Tibial nerve (tissue), 4 donors: ENCODE data around the gene ATF5. TPM values are rescaled to one million over a fixed set of nuclear protein-coding genes. Genes with fewer than 3 reads are reported as not detected.

Experiments
- DNase-seq, 2 donors: peaks; one replicate each; pipeline ENCODE4 v3.0.0-alpha.2; 2019; ENCODE audit warnings: low spot score in 2 of 2
- H3K27ac ChIP-seq, 4 donors: fragments of 200-600 bp; sonication (generic) in 3 of 4; one replicate each; pipeline ENCODE4 v1.5.1; 2017 to 2019; ENCODE audit warnings: mild to moderate bottlenecking in 1 of 4
- H3K27me3 ChIP-seq, 2 donors: fragments of 200-600 bp; sonication (generic) in 1 of 2; one replicate each; pipeline versions ENCODE4 v1.5.1 to v1.6.0; 2017 to 2019
- H3K36me3 ChIP-seq, 3 donors: fragments of 200-600 bp; sonication (generic); one replicate each; pipeline ENCODE4 v1.5.1; 2018 to 2019
- H3K4me1 ChIP-seq, 4 donors: fragments of 200-600 bp; sonication (generic) in 3 of 4; one replicate each; pipeline ENCODE4 v1.5.1; 2017 to 2019
- H3K4me3 ChIP-seq, 4 donors: fragments of 200-600 bp; sonication (generic) in 3 of 4; one replicate each; pipeline ENCODE4 v1.5.1; 2017 to 2019; ENCODE audit warnings: mild to moderate bottlenecking in 1 of 4, moderate library complexity in 1 of 4
- H3K9me3 ChIP-seq, 4 donors: fragments of 200-600 bp; sonication (generic) in 3 of 4; one replicate each; pipeline ENCODE4 v1.5.1; 2017 to 2019
- CTCF ChIP-seq, 5 experiments: fragments of 200-600 bp in 3 of 5; fragments of 450-650 bp in 2 of 5; sonication (generic) in 3 of 5; IDR thresholded peaks; one replicate each; pipeline ENCODE4 v1.5.1; 2016 to 2019; ENCODE audit warnings: antibody characterized with exemption in 5 of 5, mild to moderate bottlenecking in 3 of 5, moderate library complexity in 2 of 5
- EP300 ChIP-seq, 2 donors: sonication (generic); formaldehyde crosslinking; IDR thresholded peaks; one replicate each; pipeline ENCODE4 v1.6.1; 2017; ENCODE audit warnings: antibody characterized with exemption in 2 of 2, mild to moderate bottlenecking in 1 of 2
- POLR2A ChIP-seq, 2 donors: fragments of 450-650 bp; IDR thresholded peaks; one replicate each; pipeline ENCODE4 v1.6.1; 2017; ENCODE audit warnings: antibody characterized with exemption in 2 of 2, mild to moderate bottlenecking in 2 of 2, moderate library complexity in 2 of 2
- WGBS, 2 donors: methylation state at CpG; one replicate each; pipeline ENCODE4 v1.1.5; 2018; 5-methylcytosine and 5-hydroxymethylcytosine counted together
- total RNA-seq, 4 donors: library from RNA; depleted of rRNA; stranded (reverse); fragments of >200 nt; gene quantifications; one replicate each; pipeline ENCODE4 v1.1.0, GENCODE V29; 2016

Gene ATF5
- total RNA-seq, 4 donors from 2014 or later: 12.6 to 19.0 (median 14.8) TPM

GRCh38 chr19:49894011-49894664 is 34.9 kb upstream of the ATF5 start:
- no peak for DNase-seq
- TF ChIP-seq POLR2A (IDR thresholded peaks at IDR 0.05) (no peak), CTCF (IDR thresholded peaks at IDR 0.05) (no peak), EP300 (IDR thresholded peaks at IDR 0.05) (no peak)
- Histone ChIP-seq H3K27me3 (no peaks in the 10 kb centered on the region), H3K4me3 (no peak overlapping the region), H3K9me3 (no peaks in the 10 kb centered on the region), H3K4me1 (peaks cover 0 to 34% (median 20%) of the 10 kb centered on the region in 4 donors), H3K27ac (no peak overlapping the region), H3K36me3 (peaks cover 0 to 3% (median 0%) of the 10 kb centered on the region in 3 donors)
- WGBS, 2 donors: 90% methylated on average over 18 of the region's 18 CpGs

DNA sequence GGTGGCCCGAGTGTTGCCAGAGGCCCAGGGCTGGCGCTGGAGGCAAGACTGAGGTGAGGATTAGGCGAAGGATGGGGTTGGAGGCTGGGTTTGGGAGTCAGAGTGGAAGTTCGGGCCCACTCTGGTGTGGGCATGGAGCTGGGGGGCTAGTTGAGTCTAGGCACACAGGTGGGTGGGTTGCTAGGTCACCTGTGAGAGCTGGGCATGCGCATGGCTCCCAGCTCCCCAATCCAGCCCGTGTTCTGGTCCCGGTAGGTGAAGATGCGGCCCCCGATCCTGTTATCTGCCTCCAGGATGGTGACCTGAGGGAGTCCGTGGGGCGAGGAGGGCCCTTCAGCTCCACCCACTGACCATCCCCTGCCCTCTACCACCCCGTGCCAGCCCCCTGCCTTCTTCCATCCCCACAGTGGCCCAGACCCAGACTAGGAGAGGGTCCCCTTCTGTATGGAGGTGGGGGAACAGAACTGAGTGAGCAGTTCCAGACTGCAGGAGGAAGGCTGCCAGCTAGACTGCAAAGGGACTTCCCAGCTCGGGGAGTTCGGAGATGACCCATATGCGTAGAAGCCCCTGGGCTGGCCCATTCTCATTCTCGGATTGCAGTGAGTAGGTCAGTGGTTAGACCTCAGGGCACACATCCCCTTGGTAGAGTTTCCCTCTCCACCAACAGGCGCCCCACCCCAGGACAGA is 34.0 kb upstream of the ATF5 start:
- Histone ChIP-seq H3K4me3 (no peak overlapping the region), H3K27ac (no peak overlapping the region), H3K9me3 (no peaks in the 10 kb centered on the region), H3K27me3 (no peaks in the 10 kb centered on the region), H3K36me3 (no peaks in the 10 kb centered on the region), H3K4me1 (peaks cover 0 to 27% (median 19%) of the 10 kb centered on the region in 4 donors)
- TF ChIP-seq EP300 (IDR thresholded peaks at IDR 0.05): no peak
- TF ChIP-seq POLR2A (IDR thresholded peaks at IDR 0.05): no peak
- WGBS, 2 donors: 76 to 77% methylated on average over 17 of the region's 17 CpGs
- no peak for DNase-seq

DNA sequence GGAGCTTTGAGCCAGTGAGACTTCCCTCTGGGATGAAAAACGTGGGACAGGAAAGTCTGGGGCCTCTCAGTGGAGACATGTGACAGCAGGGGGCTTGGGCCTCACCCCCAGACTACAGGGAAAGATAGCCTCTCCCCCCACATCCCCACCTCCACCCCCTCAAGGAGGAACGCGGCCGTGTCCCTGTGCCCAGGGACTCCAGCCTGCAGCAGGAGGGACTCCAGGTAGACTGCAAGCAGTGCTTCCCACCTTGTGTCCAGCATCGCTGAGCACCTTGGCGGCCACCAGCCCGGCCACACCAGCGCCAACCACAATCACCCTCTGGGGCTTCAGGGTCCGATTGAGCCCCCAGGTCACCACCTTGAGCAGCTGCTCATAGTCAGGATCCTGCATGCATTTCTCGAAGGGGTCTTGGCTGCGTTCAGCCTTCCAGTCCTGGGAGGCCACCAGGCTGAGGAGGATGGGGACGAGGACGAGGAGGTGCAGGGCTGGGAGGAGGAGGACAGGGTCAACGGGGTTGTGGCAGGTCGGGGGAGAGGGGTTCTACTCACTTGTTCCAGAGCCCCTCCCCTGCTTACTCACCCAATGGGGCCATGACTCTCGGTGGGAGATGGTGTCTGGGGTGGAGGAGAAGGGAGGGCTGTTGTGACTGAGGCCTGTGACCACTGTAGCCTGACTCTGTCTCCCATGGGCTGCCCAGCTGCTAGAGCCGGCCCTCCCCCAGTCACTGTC is 33.3 kb upstream of the ATF5 start:
- DNase-seq: no peak
- TF ChIP-seq POLR2A (IDR thresholded peaks at IDR 0.05): no peak
- no peak for TF ChIP-seq EP300 (IDR thresholded peaks at IDR 0.05)
- TF ChIP-seq CTCF (IDR thresholded peaks at IDR 0.05): no peak
- Histone ChIP-seq H3K27ac (no peak overlapping the region), H3K9me3 (no peaks in the 10 kb centered on the region), H3K27me3 (no peaks in the 10 kb centered on the region), H3K4me1 (peaks cover 0 to 20% (median 13%) of the 10 kb centered on the region in 4 donors), H3K4me3 (no peak overlapping the region), H3K36me3 (no peaks in the 10 kb centered on the region)
- WGBS, 2 donors: 49 to 55% methylated on average over 12 to 13 of the region's 17 CpGs

GRCh38 chr19:49896863-49897621 is 32.0 kb upstream of the ATF5 start, which contains the start of gene IL4I1:
TSS of gene IL4I1 (minus strand) at chr19:49896887. CDS start at chr19:49896160, 727 bp downstream.
- peak within 1 kb of the TSS in 3 of 4 donors; percentile 12 to 83 (median 25) for H3K27ac ChIP-seq
- no peaks in the 10 kb centered on the region for H3K9me3 ChIP-seq
- DNase-seq: peak in 1 of 2 donors; percentile 36
- no peaks in the 10 kb centered on the region for H3K27me3 ChIP-seq
- H3K4me1 ChIP-seq: peaks cover 0 to 18% (median 12%) of the 10 kb centered on the region in 4 donors
- H3K36me3 ChIP-seq: no peaks in the 10 kb centered on the region
- TF ChIP-seq EP300 (IDR thresholded peaks at IDR 0.05) (no peak), POLR2A (IDR thresholded peaks at IDR 0.05) (no peak), CTCF (IDR thresholded peaks at IDR 0.05) (no peak)
- H3K4me3 ChIP-seq: no peak within 1 kb of the TSS
- 40% methylated on average over 19 to 20 of the region's 20 CpGs for WGBS, 2 donors

- 62 to 77% methylated on average over 6 of the region's 6 CpGs for WGBS, 2 donors
- Histone ChIP-seq H3K27ac (no peak overlapping the region), H3K27me3 (no peaks in the 10 kb centered on the region), H3K9me3 (no peaks in the 10 kb centered on the region), H3K4me3 (no peak overlapping the region), H3K4me1 (no peaks in the 10 kb centered on the region), H3K36me3 (peaks cover 0 to 37% (median 3%) of the 10 kb centered on the region in 3 donors)
- no peak for TF ChIP-seq POLR2A (IDR thresholded peaks at IDR 0.05)
- no peak for TF ChIP-seq EP300 (IDR thresholded peaks at IDR 0.05)
- TF ChIP-seq CTCF (IDR thresholded peaks at IDR 0.05): no peak
- no peak for DNase-seq
Observed at GRCh38 chr19:49904136-49904535, 24.9 kb upstream of the ATF5 start.
